A673 (cell line): ENCODE results near the gene TXNDC8. TPM values are rescaled to one million over a fixed set of nuclear protein-coding genes. Genes with fewer than 3 reads are reported as not detected.

Source experiments
- BruUV-seq: library from RNA; stranded (reverse); fragments of 400-500 nt; replicated peaks from 2 replicates; lab custom pipeline; 2021; lab: Mats Ljungman, UMichigan
- CTCF ChIA-PET: fragments of 300-600 bp; sonication (Branson Sonifier 250); formaldehyde crosslinking; loops from one replicate; lab custom pipeline; 2022; ENCODE audit warnings: antibody characterized with exemption; lab: Charles Lee
- POLR2A ChIA-PET: fragments of 300-600 bp; sonication (Branson Sonifier 250); formaldehyde crosslinking; loops from one replicate; lab custom pipeline; 2022; ENCODE audit warnings: antibody characterized with exemption; ENCODE audit not compliant: low non-redundant PET; lab: Charles Lee
- DNase-seq: peaks from one replicate; pipeline ENCODE4 v3.0.0-alpha.2; 2015; ENCODE audit warnings: low spot score
- H3K27ac ChIP-seq: fragments of 200-600 bp; sonication (generic); 2 replicates; pipeline ENCODE4 v1.5.1; 2016; ENCODE audit warnings: mixed run types, low read depth, mild to moderate bottlenecking, mixed read lengths, antibody characterized with exemption, low read length; ENCODE audit not compliant: poor library complexity, severe bottlenecking
- H3K27me3 ChIP-seq: fragments of 200-600 bp; sonication (generic); replicated peaks from 2 replicates; pipeline ENCODE4 v1.6.1; 2017; ENCODE audit warnings: mixed run types, low read depth, mild to moderate bottlenecking, mixed read lengths, antibody characterized with exemption, low read length; ENCODE audit not compliant: insufficient read depth, poor library complexity
- H3K36me3 ChIP-seq: fragments of 200-600 bp; sonication (generic); 2 replicates; pipeline ENCODE4 v1.6.1; 2016; ENCODE audit warnings: mixed run types, mild to moderate bottlenecking, mixed read lengths, antibody characterized with exemption, low read length; ENCODE audit not compliant: insufficient read depth, poor library complexity, severe bottlenecking
- H3K4me1 ChIP-seq: fragments of 200-600 bp; sonication (generic); 2 replicates; pipeline ENCODE4 v1.6.1; 2017; ENCODE audit warnings: mixed run types, mild to moderate bottlenecking, mixed read lengths, antibody characterized with exemption, low read length; ENCODE audit not compliant: insufficient read depth, poor library complexity, severe bottlenecking
- H3K4me3 ChIP-seq: fragments of 200-600 bp; sonication (generic); 2 replicates; pipeline ENCODE4 v1.5.1; 2016; ENCODE audit warnings: low read depth, mixed run types, mild to moderate bottlenecking, mixed read lengths, low read length; ENCODE audit not compliant: poor library complexity, severe bottlenecking
- H3K9me3 ChIP-seq: fragments of 200-600 bp; sonication (generic); 2 replicates; pipeline ENCODE4 v1.6.1; 2016; ENCODE audit warnings: mixed run types, low read depth, mild to moderate bottlenecking, mixed read lengths, antibody characterized with exemption, low read length; ENCODE audit not compliant: poor library complexity, severe bottlenecking
- EZH2 ChIP-seq: fragments of 200-600 bp; sonication (generic); IDR thresholded peaks from 2 replicates; pipeline ENCODE4 v1.6.1; 2017; ENCODE audit warnings: borderline replicate concordance, low read depth, mild to moderate bottlenecking, mixed read lengths, antibody characterized with exemption, low read length; ENCODE audit not compliant: poor library complexity, severe bottlenecking
- intact Hi-C: fragments of 100-400 bp; cut with micrococcal nuclease; formaldehyde crosslinking; loops from one replicate; pipeline ENCODE4 v1.10.0; 2022; ENCODE audit not compliant: unreplicated experiment
- total RNA-seq: library from RNA; stranded (reverse); gene quantifications from 2 replicates; pipeline ENCODE4 v1.2.3, GENCODE V29; 2021
- TF ChIP-seq, protein P1 (sequence below): fragments of 300-800, 200-600 bp; sonication (generic); conservative IDR thresholded peaks from 2 replicates; pipeline ENCODE4 v1.5.1; 2017; ENCODE audit warnings: low read depth, mild to moderate bottlenecking, antibody characterized with exemption, low read length, moderate library complexity, mixed read lengths

The TXNDC8 gene
- total RNA-seq, 1 experiment from 2014 or later = not detected

DNA sequence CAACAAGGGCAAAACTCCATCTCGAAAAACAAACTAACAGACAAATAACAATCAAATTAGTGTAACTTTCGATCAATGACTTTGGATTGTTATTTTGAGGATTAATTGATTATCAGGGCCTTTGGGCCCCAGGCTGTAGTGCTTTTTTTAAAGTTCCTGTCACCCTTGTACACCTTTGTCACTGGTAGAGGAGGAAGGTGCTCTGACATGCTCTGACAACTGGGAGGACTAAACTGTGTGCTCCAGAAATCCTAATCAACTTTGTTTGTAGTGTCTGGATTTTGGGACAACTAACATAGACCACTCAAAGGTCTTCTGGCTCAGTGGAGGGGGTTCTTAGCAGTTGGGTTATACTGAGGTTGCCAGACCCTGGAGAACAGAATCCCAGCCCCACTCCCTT lies 83.2 kb downstream of the TXNDC8 start:
- Histone ChIP-seq H3K4me3 (peak overlapping the region; percentile 80), H3K27me3 (no peaks in the 10 kb centered on the region), H3K36me3 (peaks cover 14% of the 10 kb centered on the region), H3K27ac (no peak overlapping the region), H3K9me3 (no peaks in the 10 kb centered on the region), H3K4me1 (peaks cover 14% of the 10 kb centered on the region)
- no peak for DNase-seq
- no TSS peak for BruUV-seq
- TF ChIP-seq EZH2 = no peak
- TF ChIP-seq, protein P1, sequence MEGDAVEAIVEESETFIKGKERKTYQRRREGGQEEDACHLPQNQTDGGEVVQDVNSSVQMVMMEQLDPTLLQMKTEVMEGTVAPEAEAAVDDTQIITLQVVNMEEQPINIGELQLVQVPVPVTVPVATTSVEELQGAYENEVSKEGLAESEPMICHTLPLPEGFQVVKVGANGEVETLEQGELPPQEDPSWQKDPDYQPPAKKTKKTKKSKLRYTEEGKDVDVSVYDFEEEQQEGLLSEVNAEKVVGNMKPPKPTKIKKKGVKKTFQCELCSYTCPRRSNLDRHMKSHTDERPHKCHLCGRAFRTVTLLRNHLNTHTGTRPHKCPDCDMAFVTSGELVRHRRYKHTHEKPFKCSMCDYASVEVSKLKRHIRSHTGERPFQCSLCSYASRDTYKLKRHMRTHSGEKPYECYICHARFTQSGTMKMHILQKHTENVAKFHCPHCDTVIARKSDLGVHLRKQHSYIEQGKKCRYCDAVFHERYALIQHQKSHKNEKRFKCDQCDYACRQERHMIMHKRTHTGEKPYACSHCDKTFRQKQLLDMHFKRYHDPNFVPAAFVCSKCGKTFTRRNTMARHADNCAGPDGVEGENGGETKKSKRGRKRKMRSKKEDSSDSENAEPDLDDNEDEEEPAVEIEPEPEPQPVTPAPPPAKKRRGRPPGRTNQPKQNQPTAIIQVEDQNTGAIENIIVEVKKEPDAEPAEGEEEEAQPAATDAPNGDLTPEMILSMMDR = no peak
- POLR2A ChIA-PET = no interaction called here
- intact Hi-C loops = no loop called here
- CTCF ChIA-PET = no interaction called here

Other genes starting within 250 kb of the TXNDC8 start
- not detected in 2 replicates for gene C9orf152, start 129.7 kb downstream of the TXNDC8 start, total RNA-seq
- gene TXN, start 81.4 kb downstream of the TXNDC8 start, total RNA-seq = 266 and 284 TPM in 2 replicates
- 0.45 and 0.46 TPM in 2 replicates for gene SVEP1, start 241.9 kb upstream of the TXNDC8 start, total RNA-seq